ENCODE data around the gene OR1K1.

OR1K1 gene

DNA sequence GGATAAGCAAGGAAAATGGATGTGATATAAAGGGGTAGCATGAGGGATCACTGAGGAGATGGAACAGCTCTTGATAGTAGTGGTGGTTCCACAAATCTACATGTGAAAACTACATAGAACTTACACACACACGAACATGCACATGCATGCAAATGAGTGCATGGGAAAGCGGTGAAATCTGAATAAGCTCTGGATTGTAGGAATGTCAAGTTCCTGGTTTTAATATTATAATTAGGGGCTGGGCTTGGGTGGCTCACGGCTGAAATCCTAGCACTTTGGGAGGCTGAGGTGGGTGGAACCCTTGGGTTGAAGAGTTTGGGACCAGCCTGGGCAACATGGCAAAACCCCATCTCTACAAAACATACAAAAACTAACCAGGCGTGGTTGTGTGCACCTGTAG lies 41.6 kb downstream of the OR1K1 start:
- H3K4me1 ChIP-seq (ENCODE audit: insufficient read depth, insufficient read length), result no peaks in the 10 kb centered on the region
- H3K27me3 ChIP-seq (ENCODE audit: insufficient read depth, insufficient read length), result no peaks in the 10 kb centered on the region
- no peak for DNase-seq (ENCODE audit: low read depth, low spot score)
- no peak overlapping the region for H3K9ac ChIP-seq (ENCODE audit: insufficient read length, low read depth)
- H3K4me3 ChIP-seq (ENCODE audit: insufficient read length, low read depth), result no peak overlapping the region
- H3K36me3 ChIP-seq (ENCODE audit: insufficient read depth, insufficient read length, low read length), result peaks cover under 1% of the 10 kb centered on the region
- no peaks in the 10 kb centered on the region for H3K9me3 ChIP-seq (ENCODE audit: insufficient read depth, low read length)
- TF ChIP-seq SUZ12 (IDR thresholded peaks at IDR 0.05; ENCODE audit: extremely low read depth, insufficient read depth, insufficient read length), result no peak
- no peak for TF ChIP-seq ZNF274 (IDR thresholded peaks at IDR 0.05; ENCODE audit: low read depth, low read length)

- Histone ChIP-seq H3K9ac (ENCODE audit: insufficient read length, low read depth) (no peak overlapping the region), H3K4me1 (ENCODE audit: insufficient read depth, insufficient read length) (no peaks in the 10 kb centered on the region), H3K4me3 (ENCODE audit: insufficient read length, low read depth) (no peak overlapping the region), H3K9me3 (ENCODE audit: insufficient read depth, low read length) (no peaks in the 10 kb centered on the region), H3K27me3 (ENCODE audit: insufficient read depth, insufficient read length) (no peaks in the 10 kb centered on the region), H3K36me3 (ENCODE audit: insufficient read depth, insufficient read length, low read length) (peaks cover 25% of the 10 kb centered on the region)
- TF ChIP-seq ZNF274 (IDR thresholded peaks at IDR 0.05; ENCODE audit: low read depth, low read length), result no peak
- no peak for TF ChIP-seq YY1 (IDR thresholded peaks at IDR 0.05; ENCODE audit: insufficient read depth, insufficient read length)
- no peak for TF ChIP-seq SUZ12 (IDR thresholded peaks at IDR 0.05; ENCODE audit: extremely low read depth, insufficient read depth, insufficient read length)
- no peak for DNase-seq (ENCODE audit: low read depth, low spot score)
These were observed 44.2 kb downstream of the OR1K1 start for GRCh38 chr9:122844137-122844536.

DNA sequence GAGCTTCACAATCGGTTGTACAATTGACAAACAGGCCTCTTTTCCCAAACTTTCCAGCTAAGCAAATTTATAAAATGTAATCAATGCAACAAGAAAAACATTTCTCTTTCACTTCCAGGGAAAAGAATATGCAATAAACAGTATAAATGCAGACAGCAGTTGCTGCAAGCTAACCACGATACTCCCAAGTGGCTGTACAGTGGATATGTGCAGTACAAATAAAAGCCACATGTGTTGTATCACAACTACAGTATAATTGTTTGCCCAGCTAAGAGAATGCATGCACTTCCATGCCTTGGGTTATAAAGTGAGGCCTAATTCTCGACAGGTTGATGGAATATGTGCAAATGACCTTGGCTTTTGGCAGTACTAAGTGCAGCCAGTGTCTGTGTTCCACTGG lies 45.2 kb downstream of the OR1K1 start:
- Histone ChIP-seq H3K4me1 (ENCODE audit: insufficient read depth, insufficient read length) (no peaks in the 10 kb centered on the region), H3K9me3 (ENCODE audit: insufficient read depth, low read length) (no peaks in the 10 kb centered on the region), H3K27me3 (ENCODE audit: insufficient read depth, insufficient read length) (no peaks in the 10 kb centered on the region), H3K9ac (ENCODE audit: insufficient read length, low read depth) (no peak overlapping the region), H3K4me3 (ENCODE audit: insufficient read length, low read depth) (no peak overlapping the region), H3K36me3 (ENCODE audit: insufficient read depth, insufficient read length, low read length) (peaks cover 34% of the 10 kb centered on the region)
- no peak for TF ChIP-seq ZNF274 (IDR thresholded peaks at IDR 0.05; ENCODE audit: low read depth, low read length)
- no peak for TF ChIP-seq SUZ12 (IDR thresholded peaks at IDR 0.05; ENCODE audit: extremely low read depth, insufficient read depth, insufficient read length)
- no peak for TF ChIP-seq YY1 (IDR thresholded peaks at IDR 0.05; ENCODE audit: insufficient read depth, insufficient read length)
- no peak for DNase-seq (ENCODE audit: low read depth, low spot score)

DNA sequence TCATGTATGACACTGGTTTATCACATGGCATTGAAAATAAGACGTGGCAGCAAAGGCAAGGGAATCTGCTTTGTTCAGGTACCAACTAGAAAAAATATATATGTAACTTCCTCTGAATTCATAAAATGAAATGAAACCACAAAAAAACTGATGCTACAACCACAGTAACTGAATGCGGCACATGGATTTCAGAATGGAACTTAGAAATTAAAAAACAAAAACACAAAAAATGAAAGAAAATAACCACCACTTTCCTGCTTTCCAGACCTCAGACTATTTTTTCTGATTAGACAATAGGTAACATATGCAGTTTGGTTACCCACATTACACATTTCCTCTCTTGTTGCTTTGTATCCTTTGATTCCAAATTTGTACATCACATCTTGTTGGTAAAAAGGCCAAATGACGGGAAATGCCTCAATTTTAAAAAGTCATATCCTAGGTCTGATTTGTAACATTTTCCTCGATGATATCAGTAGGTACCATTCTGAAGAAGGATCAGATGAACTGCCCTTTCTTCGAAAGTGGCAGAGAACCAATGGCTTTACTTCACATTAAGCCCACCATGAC lies 46.5 kb downstream of the OR1K1 start:
- no peak for DNase-seq (ENCODE audit: low read depth, low spot score)
- Histone ChIP-seq H3K36me3 (ENCODE audit: insufficient read depth, insufficient read length, low read length) (peaks cover 45% of the 10 kb centered on the region), H3K9me3 (ENCODE audit: insufficient read depth, low read length) (peaks cover 7% of the 10 kb centered on the region; the same call in 1 of the 2 replicates), H3K9ac (ENCODE audit: insufficient read length, low read depth) (no peak overlapping the region), H3K4me3 (ENCODE audit: insufficient read length, low read depth) (no peak overlapping the region), H3K4me1 (ENCODE audit: insufficient read depth, insufficient read length) (no peaks in the 10 kb centered on the region), H3K27me3 (ENCODE audit: insufficient read depth, insufficient read length) (no peaks in the 10 kb centered on the region)
- TF ChIP-seq SUZ12 (IDR thresholded peaks at IDR 0.05; ENCODE audit: extremely low read depth, insufficient read depth, insufficient read length) (no peak), YY1 (IDR thresholded peaks at IDR 0.05; ENCODE audit: insufficient read depth, insufficient read length) (no peak), ZNF274 (IDR thresholded peaks at IDR 0.05; ENCODE audit: low read depth, low read length) (no peak)

- no peak for DNase-seq (ENCODE audit: low read depth, low spot score)
- H3K4me1 ChIP-seq (ENCODE audit: insufficient read depth, insufficient read length), result no peaks in the 10 kb centered on the region
- TF ChIP-seq YY1 (IDR thresholded peaks at IDR 0.05; ENCODE audit: insufficient read depth, insufficient read length), result no peak
- TF ChIP-seq SUZ12 (IDR thresholded peaks at IDR 0.05; ENCODE audit: extremely low read depth, insufficient read depth, insufficient read length), result no peak
- peaks cover 8% of the 10 kb centered on the region; the same call in 1 of the 2 replicates for H3K9me3 ChIP-seq (ENCODE audit: insufficient read depth, low read length)
- H3K4me3 ChIP-seq (ENCODE audit: insufficient read length, low read depth), result no peak overlapping the region
- H3K9ac ChIP-seq (ENCODE audit: insufficient read length, low read depth), result no peak overlapping the region
- H3K36me3 ChIP-seq (ENCODE audit: insufficient read depth, insufficient read length, low read length), result peaks cover 47% of the 10 kb centered on the region
- H3K27me3 ChIP-seq (ENCODE audit: insufficient read depth, insufficient read length), result no peaks in the 10 kb centered on the region
These were observed 48.5 kb downstream of the OR1K1 start for GRCh38 chr9:122848256-122848943.

Data from NT2/D1 (cell line).